ENCODE results near the gene CEMIP2. TPM values are rescaled to one million over a fixed set of nuclear protein-coding genes. Genes with fewer than 3 reads are reported as not detected.
A peak's percentile ranks its signal among the peaks of the same experiment; 100 is the strongest.

CEMIP2 gene
- total RNA-seq, 1 experiment from 2014 or later, result 17.7 TPM

DNA sequence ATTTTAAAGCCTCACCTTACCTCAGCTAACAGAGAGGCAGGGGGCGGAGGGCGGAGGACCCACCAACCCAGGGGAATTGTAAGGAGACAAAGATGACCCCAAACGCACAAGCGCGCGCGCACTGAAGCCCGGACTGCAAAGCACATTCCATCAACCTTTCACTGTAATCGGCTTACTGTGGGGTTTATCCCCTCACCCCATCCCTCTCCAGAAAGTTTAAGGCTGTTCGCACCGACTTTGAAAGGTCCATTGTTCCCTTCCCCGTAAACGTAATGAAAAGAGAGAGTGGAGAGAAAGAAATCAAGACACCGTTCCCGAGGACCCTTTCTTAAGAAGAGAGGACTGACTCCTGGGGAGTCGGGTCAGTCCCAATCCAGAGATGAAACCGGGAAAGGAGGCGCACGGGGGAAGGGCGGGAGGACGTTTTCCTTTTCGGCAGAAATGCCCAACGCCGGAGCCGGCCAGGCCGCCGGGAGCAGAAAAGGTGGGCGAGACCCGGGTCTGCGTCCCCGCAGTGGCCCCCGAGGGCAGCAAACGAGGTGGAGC is 464 bp downstream of the CEMIP2 start:
- CTCF ChIA-PET, result interaction anchor here (0.6 to 7.0 kb wide), 13 partner anchors 9 to 515 kb away, joined by 3 to 91 read pairs (median 9); no protein-coding TSS in a partner anchor

DNA sequence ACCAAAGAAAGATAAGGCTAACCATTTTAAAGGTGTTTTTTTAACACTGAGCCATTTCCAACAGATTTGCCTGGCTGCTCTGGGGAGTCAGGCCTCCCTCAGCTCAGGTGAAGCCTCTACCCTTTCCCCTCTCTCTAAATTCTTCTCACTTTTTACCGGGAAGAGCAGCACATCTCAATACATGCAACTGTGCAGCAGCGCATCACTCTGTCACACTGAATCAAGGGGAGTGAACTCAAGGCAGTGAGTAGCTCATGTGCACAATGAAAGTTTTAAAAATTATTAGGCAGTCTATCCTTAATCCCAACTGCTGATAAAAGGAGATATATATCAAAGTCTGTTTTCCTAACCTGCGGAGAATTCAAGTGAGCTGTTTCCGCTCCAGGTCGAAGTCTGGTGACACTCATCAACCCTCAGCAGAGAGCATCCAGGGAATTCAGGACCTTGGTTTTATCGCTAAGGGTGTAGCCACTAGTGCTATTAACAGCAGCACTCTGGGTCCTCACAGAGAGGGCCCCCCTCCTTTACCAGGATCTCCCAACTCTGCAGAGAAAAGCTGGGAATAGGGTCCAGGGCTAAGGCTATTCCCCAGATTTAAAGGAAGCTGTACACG is 1.0 kb downstream of the CEMIP2 start:
- ChIA-PET CTCF (interaction anchor here (0.6 to 7.0 kb wide), 15 partner anchors 8 to 518 kb away, joined by 3 to 91 read pairs (median 5); no protein-coding TSS in a partner anchor), POLR2A (interaction anchor here (0.6 to 4.7 kb wide), 26 partner anchors 9 to 967 kb away, joined by 3 to 75 read pairs (median 4); no protein-coding TSS in a partner anchor)
- Mint-ChIP-seq H3K27me3 (ENCODE audit: insufficient read depth, unreplicated experiment) (no peaks in the 10 kb centered on the region), H3K4me1 (ENCODE audit: insufficient read depth, unreplicated experiment) (peaks cover 43% of the 10 kb centered on the region), H3K4me3 (ENCODE audit: unreplicated experiment) (peak overlapping the region; percentile 92), H3K9me3 (ENCODE audit: unreplicated experiment) (no peaks in the 10 kb centered on the region), H3K27ac (ENCODE audit: low read depth, unreplicated experiment) (peak overlapping the region; percentile 75), H3K36me3 (ENCODE audit: insufficient read depth, unreplicated experiment) (no peaks in the 10 kb centered on the region)
- intact Hi-C loops (cut with micrococcal nuclease), result loop anchor here (5.0 kb wide), 1 partner anchor 145 kb away; the partner anchor contains the start of genes ABHD17B and C9orf85
- no peak for DNase-seq (ENCODE audit: unreplicated experiment)
- TSS peak; percentile 58 for BruUV-seq (replicated peaks)
- TF ChIP-seq, protein P1, sequence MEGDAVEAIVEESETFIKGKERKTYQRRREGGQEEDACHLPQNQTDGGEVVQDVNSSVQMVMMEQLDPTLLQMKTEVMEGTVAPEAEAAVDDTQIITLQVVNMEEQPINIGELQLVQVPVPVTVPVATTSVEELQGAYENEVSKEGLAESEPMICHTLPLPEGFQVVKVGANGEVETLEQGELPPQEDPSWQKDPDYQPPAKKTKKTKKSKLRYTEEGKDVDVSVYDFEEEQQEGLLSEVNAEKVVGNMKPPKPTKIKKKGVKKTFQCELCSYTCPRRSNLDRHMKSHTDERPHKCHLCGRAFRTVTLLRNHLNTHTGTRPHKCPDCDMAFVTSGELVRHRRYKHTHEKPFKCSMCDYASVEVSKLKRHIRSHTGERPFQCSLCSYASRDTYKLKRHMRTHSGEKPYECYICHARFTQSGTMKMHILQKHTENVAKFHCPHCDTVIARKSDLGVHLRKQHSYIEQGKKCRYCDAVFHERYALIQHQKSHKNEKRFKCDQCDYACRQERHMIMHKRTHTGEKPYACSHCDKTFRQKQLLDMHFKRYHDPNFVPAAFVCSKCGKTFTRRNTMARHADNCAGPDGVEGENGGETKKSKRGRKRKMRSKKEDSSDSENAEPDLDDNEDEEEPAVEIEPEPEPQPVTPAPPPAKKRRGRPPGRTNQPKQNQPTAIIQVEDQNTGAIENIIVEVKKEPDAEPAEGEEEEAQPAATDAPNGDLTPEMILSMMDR (IDR thresholded peaks at IDR 0.05; ENCODE audit: unreplicated experiment), result no peak

More for the DNA sequence above, 464 bp downstream of the CEMIP2 start:
- DNase-seq (ENCODE audit: unreplicated experiment), result peak; percentile 39
- H3K4me3 Mint-ChIP-seq (ENCODE audit: unreplicated experiment), result peak overlapping the region; percentile 92
- no peaks in the 10 kb centered on the region for H3K27me3 Mint-ChIP-seq (ENCODE audit: insufficient read depth, unreplicated experiment)
- TF ChIP-seq, protein P1 (IDR thresholded peaks at IDR 0.05; ENCODE audit: unreplicated experiment), result no peak
- peak overlapping the region; percentile 75 for H3K27ac Mint-ChIP-seq (ENCODE audit: low read depth, unreplicated experiment)
- POLR2A ChIA-PET, result interaction anchor here (1.0 to 4.7 kb wide), 21 partner anchors 9 to 163 kb away, joined by 3 to 75 read pairs (median 5); no protein-coding TSS in a partner anchor
- H3K4me1 Mint-ChIP-seq (ENCODE audit: insufficient read depth, unreplicated experiment), result peaks cover 43% of the 10 kb centered on the region
- intact Hi-C loops (cut with micrococcal nuclease), result loop anchor here (2.0 to 5.0 kb wide), 3 partner anchors 41 to 277 kb away; partner anchors contain the start of genes ABHD17B and C9orf85
- no peaks in the 10 kb centered on the region for H3K36me3 Mint-ChIP-seq (ENCODE audit: insufficient read depth, unreplicated experiment)
- BruUV-seq (replicated peaks), result no TSS peak
- H3K9me3 Mint-ChIP-seq (ENCODE audit: unreplicated experiment), result no peaks in the 10 kb centered on the region

DNA sequence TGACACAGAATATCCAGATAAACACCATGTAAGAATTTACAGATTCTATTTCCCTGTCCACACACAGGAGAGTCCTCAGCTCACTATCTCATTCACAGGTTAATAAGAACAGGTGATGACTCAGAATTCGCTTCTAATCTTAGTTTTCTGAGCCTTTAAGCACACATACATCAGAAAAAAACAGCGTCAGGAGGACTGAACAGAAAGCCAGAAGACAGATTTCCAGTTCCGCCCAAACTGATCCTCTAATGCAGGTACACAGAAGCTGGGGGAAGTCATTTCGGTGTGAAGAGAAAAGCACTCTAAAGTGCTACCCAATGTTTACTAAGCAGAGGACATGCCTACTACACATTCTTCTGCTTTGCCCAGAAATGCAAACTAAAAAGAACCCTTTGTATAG is 1.6 kb downstream of the CEMIP2 start:
- ChIA-PET CTCF (interaction anchor here (0.6 to 7.0 kb wide), 15 partner anchors 15 to 517 kb away, joined by 3 to 91 read pairs (median 5); no protein-coding TSS in a partner anchor), POLR2A (interaction anchor here (0.6 to 4.7 kb wide), 27 partner anchors 8 to 968 kb away, joined by 3 to 75 read pairs (median 3); no protein-coding TSS in a partner anchor)
- Mint-ChIP-seq H3K9me3 (ENCODE audit: unreplicated experiment) (no peaks in the 10 kb centered on the region), H3K4me1 (ENCODE audit: insufficient read depth, unreplicated experiment) (peaks cover 43% of the 10 kb centered on the region), H3K27ac (ENCODE audit: low read depth, unreplicated experiment) (peak overlapping the region; percentile 75), H3K4me3 (ENCODE audit: unreplicated experiment) (peak overlapping the region; percentile 92), H3K36me3 (ENCODE audit: insufficient read depth, unreplicated experiment) (no peaks in the 10 kb centered on the region), H3K27me3 (ENCODE audit: insufficient read depth, unreplicated experiment) (no peaks in the 10 kb centered on the region)
- DNase-seq (ENCODE audit: unreplicated experiment), result peak; percentile 27
- BruUV-seq (replicated peaks), result no TSS peak
- intact Hi-C loops (cut with micrococcal nuclease), result loop anchor here (5.0 kb wide), 1 partner anchor 146 kb away; the partner anchor contains the start of genes ABHD17B and C9orf85
- TF ChIP-seq, protein P1 (IDR thresholded peaks at IDR 0.05; ENCODE audit: unreplicated experiment), result no peak

DNA sequence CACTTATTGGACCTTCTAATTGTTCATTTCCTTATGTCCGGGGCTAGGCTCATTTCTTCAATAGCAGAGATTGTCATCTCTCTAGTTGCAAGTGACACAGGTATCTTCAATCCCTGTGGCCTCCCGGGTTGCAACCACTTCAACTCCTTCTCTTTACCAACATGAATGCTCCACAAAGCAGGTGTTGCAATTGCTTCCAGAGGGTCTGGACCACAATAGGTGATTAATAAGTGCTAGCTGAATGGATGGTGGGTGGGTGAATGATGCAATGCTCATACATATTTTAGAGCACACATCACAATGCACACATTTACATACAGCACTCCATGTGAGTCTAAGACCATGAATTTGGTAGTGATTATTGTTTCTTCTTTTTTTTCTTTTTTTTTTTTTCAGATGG is 2.6 kb downstream of the CEMIP2 start:
- BruUV-seq (replicated peaks), result no TSS peak
- Mint-ChIP-seq H3K27me3 (ENCODE audit: insufficient read depth, unreplicated experiment) (no peaks in the 10 kb centered on the region), H3K9me3 (ENCODE audit: unreplicated experiment) (no peaks in the 10 kb centered on the region), H3K4me1 (ENCODE audit: insufficient read depth, unreplicated experiment) (peaks cover 43% of the 10 kb centered on the region), H3K36me3 (ENCODE audit: insufficient read depth, unreplicated experiment) (no peaks in the 10 kb centered on the region), H3K27ac (ENCODE audit: low read depth, unreplicated experiment) (no peak overlapping the region), H3K4me3 (ENCODE audit: unreplicated experiment) (peak overlapping the region; percentile 41)
- TF ChIP-seq, protein P1 (IDR thresholded peaks at IDR 0.05; ENCODE audit: unreplicated experiment), result no peak
- intact Hi-C loops (cut with micrococcal nuclease), result loop anchor here (5.0 kb wide), 1 partner anchor 147 kb away; the partner anchor contains the start of genes ABHD17B and C9orf85
- peak; percentile 70 for DNase-seq (ENCODE audit: unreplicated experiment)
- ChIA-PET POLR2A (interaction anchor here (0.9 to 4.7 kb wide), 4 partner anchors 40 to 83 kb away, joined by 3 to 75 read pairs (median 8); no protein-coding TSS in a partner anchor), CTCF (interaction anchor here (1.4 to 7.0 kb wide), 5 partner anchors 49 to 275 kb away, joined by 3 to 91 read pairs (median 11); no protein-coding TSS in a partner anchor)

Data from MCF 10A (cell line).